T-cell (primary cell): ENCODE results near the gene PRKCD. TPM values are rescaled to one million over a fixed set of nuclear protein-coding genes. Genes with fewer than 3 reads are reported as not detected.

Experiments used
- ATAC-seq, 4 experiments: fragments of 200-7000 bp in 3 of 4; fragments of 150-1000 bp in 1 of 4; cut with Tn5 transposase; replicated peaks in 1 of 4; 1 replicate in 3 of 4; 2 replicates in 1 of 4; pipeline ENCODE4 v1.10.0; 2021; ENCODE audit warnings: moderate library complexity in 3 of 4, mild to moderate bottlenecking in 2 of 4, moderate number of reproducible peaks in 1 of 4
- CTCF ChIA-PET, 2 donors: fragments of 300-600 bp; sonication (Branson Sonifier 250); formaldehyde crosslinking; loops; one replicate each; lab custom pipeline; 2022; ENCODE audit warnings: antibody characterized with exemption in 2 of 2; lab: Charles Lee
- POLR2A ChIA-PET, 2 donors: fragments of 300-600 bp; sonication (Branson Sonifier 250); formaldehyde crosslinking; loops; one replicate each; lab custom pipeline; 2022; ENCODE audit warnings: antibody characterized with exemption in 2 of 2; lab: Charles Lee
- DNase-seq, 35 experiments: peaks; one replicate each; pipeline versions ENCODE4 v3.0.0 to v3.0.0-alpha.2; 2013 to 2023
- H3K27ac ChIP-seq: one replicate; pipeline ENCODE4 v1.5.1; 2013; ENCODE audit warnings: low read length
- H3K27me3 ChIP-seq, 2 experiments: replicated peaks in 1 of 2; 1 replicate in 1 of 2; 2 replicates in 1 of 2; pipeline versions ENCODE4 v1.6.1 to v1.7.0; 2013; ENCODE audit warnings: low read length in 1 of 2, mixed read lengths in 1 of 2; ENCODE audit not compliant: control insufficient read depth in 2 of 2, insufficient read depth in 2 of 2; ENCODE audit errors: extremely low read depth in 1 of 2
- H3K36me3 ChIP-seq, 2 donors: 1 replicate in 1 of 2; 2 replicates in 1 of 2; pipeline versions ENCODE4 v1.6.1 to v1.7.0; 2013; ENCODE audit warnings: low read length in 1 of 2; ENCODE audit not compliant: control insufficient read depth in 2 of 2, insufficient read depth in 1 of 2; ENCODE audit errors: extremely low read depth in 1 of 2
- H3K4me1 ChIP-seq, 2 experiments: 1 replicate in 1 of 2; 2 replicates in 1 of 2; pipeline versions ENCODE4 v1.6.1 to v1.7.0; 2013; ENCODE audit warnings: low read length in 2 of 2, mixed read lengths in 1 of 2; ENCODE audit not compliant: insufficient read depth in 2 of 2, control insufficient read depth in 1 of 2; ENCODE audit errors: extremely low read depth in 1 of 2
- H3K4me3 ChIP-seq, 2 donors: 1 replicate in 1 of 2; 2 replicates in 1 of 2; pipeline versions ENCODE4 v1.5.1 to v1.7.0; 2013; ENCODE audit warnings: mild to moderate bottlenecking in 2 of 2, low read length in 1 of 2, moderate library complexity in 1 of 2; ENCODE audit not compliant: control insufficient read depth in 1 of 2; ENCODE audit errors: extremely low read depth in 1 of 2
- H3K9me3 ChIP-seq: 2 replicates; pipeline ENCODE4 v1.7.0; 2013
- H3K27ac Mint-ChIP-seq, 2 donors: one replicate each; pipeline ENCODE4 v1.8.0; 2020 to 2021; ENCODE audit warnings: mild to moderate bottlenecking in 2 of 2, mixed read lengths in 2 of 2
- H3K27me3 Mint-ChIP-seq, 2 donors: one replicate each; pipeline ENCODE4 v1.8.0; 2021 to 2022; ENCODE audit warnings: mixed read lengths in 2 of 2
- H3K36me3 Mint-ChIP-seq: one replicate; pipeline ENCODE4 v1.8.0; 2021; ENCODE audit warnings: mixed read lengths
- H3K4me1 Mint-ChIP-seq, 3 donors: one replicate each; pipeline ENCODE4 v1.8.0; 2020 to 2022; ENCODE audit warnings: mixed read lengths in 3 of 3, mild to moderate bottlenecking in 1 of 3
- H3K4me3 Mint-ChIP-seq, 3 donors: one replicate each; pipeline ENCODE4 v1.8.0; 2020 to 2022; ENCODE audit warnings: mild to moderate bottlenecking in 3 of 3, mixed read lengths in 3 of 3, moderate library complexity in 3 of 3
- H3K9me3 Mint-ChIP-seq, 3 donors: one replicate each; pipeline ENCODE4 v1.8.0; 2020 to 2022; ENCODE audit warnings: mixed read lengths in 3 of 3
- WGBS: methylation state at CpG from one replicate; pipeline ENCODE4 v1.1.5; 2013; ENCODE audit warnings: missing lambda C conversion rate; ENCODE audit not compliant: insufficient coverage; 5-methylcytosine and 5-hydroxymethylcytosine counted together
- total RNA-seq, 35 experiments: library from RNA in 6 of 35; stranded (reverse) in 6 of 35; fragments of 120-200 nt in 1 of 35; gene quantifications; one replicate each; pipeline versions ENCODE4 v1.2.1 to v1.2.4 and lab custom pipeline; 2013 to 2026

PRKCD gene
- total RNA-seq, 5 donors from 2014 or later (not counting 1 experiment from before 2014, with no cell fraction given), result 15.3 to 23.3 (median 19.2) TPM

DNA sequence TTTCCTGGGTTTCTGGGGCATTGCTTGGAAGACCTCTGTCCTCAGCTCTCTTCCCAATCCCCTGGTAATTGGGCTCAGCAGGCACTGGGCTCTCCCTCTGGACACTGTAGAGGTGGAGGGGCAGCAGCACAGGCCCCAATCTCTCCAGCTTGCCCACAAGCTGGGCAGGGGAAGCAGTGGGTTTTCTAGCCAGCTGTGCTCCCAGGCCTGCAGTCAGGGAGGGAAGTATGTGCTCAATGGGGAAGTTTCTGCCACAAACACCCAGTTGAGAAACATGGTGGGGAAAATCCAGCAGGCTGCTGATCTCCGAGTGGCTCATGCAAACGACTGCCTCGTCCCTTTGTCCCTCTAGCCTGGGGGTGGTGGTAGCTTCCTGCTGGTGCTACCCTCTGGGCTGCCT is 18.0 kb upstream of the PRKCD start:
- no peaks in the 10 kb centered on the region for H3K36me3 Mint-ChIP-seq
- peak in 1 of 35 experiments; percentile 30 for DNase-seq
- Histone ChIP-seq H3K4me3 (no peak overlapping the region), H3K9me3 (no peaks in the 10 kb centered on the region), H3K4me1 (no peaks in the 10 kb centered on the region), H3K36me3 (no peaks in the 10 kb centered on the region), H3K27ac (no peak overlapping the region), H3K27me3 (peaks cover 0 to under 1% of the 10 kb centered on the region in 2 experiments)
- no peaks in the 10 kb centered on the region for H3K27me3 Mint-ChIP-seq
- ATAC-seq, result no peak
- ChIA-PET CTCF (no interaction called here), POLR2A (no interaction called here)
- H3K4me3 Mint-ChIP-seq, result no peak overlapping the region
- H3K27ac Mint-ChIP-seq, result no peak overlapping the region
- no CpG with 5 or more reads among the region's 3 CpGs for WGBS
- no peaks in the 10 kb centered on the region for H3K9me3 Mint-ChIP-seq
- no peaks in the 10 kb centered on the region for H3K4me1 Mint-ChIP-seq

GRCh38 chr3:53144446-53144845 is 16.6 kb upstream of the PRKCD start:
- ChIA-PET CTCF (no interaction called here), POLR2A (interaction anchor here in 1 of 2 donors (0.7 kb wide), 1 partner anchor 10 kb away, joined by 4 read pairs; no protein-coding TSS in a partner anchor)
- no peak overlapping the region for H3K27ac Mint-ChIP-seq
- no peaks in the 10 kb centered on the region for H3K36me3 Mint-ChIP-seq
- H3K9me3 Mint-ChIP-seq, result no peaks in the 10 kb centered on the region
- H3K27me3 Mint-ChIP-seq, result no peaks in the 10 kb centered on the region
- DNase-seq, result no peak
- no peaks in the 10 kb centered on the region for H3K9me3 ChIP-seq
- ATAC-seq, result no peak
- no peak overlapping the region for H3K27ac ChIP-seq
- no peak overlapping the region for H3K4me3 Mint-ChIP-seq
- WGBS, result 93% methylated on average over 3 of the region's 4 CpGs
- peaks cover 0 to 4% of the 10 kb centered on the region in 2 experiments for H3K27me3 ChIP-seq
- no peak overlapping the region for H3K4me3 ChIP-seq
- no peaks in the 10 kb centered on the region for H3K4me1 ChIP-seq
- H3K4me1 Mint-ChIP-seq, result no peaks in the 10 kb centered on the region
- no peaks in the 10 kb centered on the region for H3K36me3 ChIP-seq

- Mint-ChIP-seq H3K27me3 (no peaks in the 10 kb centered on the region), H3K4me3 (no peak overlapping the region), H3K27ac (no peak overlapping the region), H3K4me1 (no peaks in the 10 kb centered on the region), H3K9me3 (no peaks in the 10 kb centered on the region), H3K36me3 (no peaks in the 10 kb centered on the region)
- no peak for DNase-seq
- POLR2A ChIA-PET, result interaction anchor here in 1 of 2 donors (0.7 kb wide), 1 partner anchor 11 kb away, joined by 4 read pairs; no protein-coding TSS in a partner anchor
- Histone ChIP-seq H3K27me3 (peaks cover 0 to 4% of the 10 kb centered on the region in 2 experiments), H3K4me3 (no peak overlapping the region), H3K9me3 (no peaks in the 10 kb centered on the region), H3K27ac (no peak overlapping the region), H3K4me1 (no peaks in the 10 kb centered on the region), H3K36me3 (no peaks in the 10 kb centered on the region)
- 55% methylated on average over 3 of the region's 11 CpGs for WGBS
- CTCF ChIA-PET, result no interaction called here
- ATAC-seq, result no peak
Observed at GRCh38 chr3:53144862-53145712, 15.9 kb upstream of the PRKCD start.

GRCh38 chr3:53145713-53146080 is 15.3 kb upstream of the PRKCD start:
- Mint-ChIP-seq H3K4me3 (no peak overlapping the region), H3K27ac (no peak overlapping the region), H3K27me3 (no peaks in the 10 kb centered on the region), H3K9me3 (no peaks in the 10 kb centered on the region), H3K4me1 (no peaks in the 10 kb centered on the region), H3K36me3 (no peaks in the 10 kb centered on the region)
- ATAC-seq, result no peak
- ChIA-PET POLR2A (no interaction called here), CTCF (no interaction called here)
- peaks cover 0 to 4% of the 10 kb centered on the region in 2 experiments for H3K27me3 ChIP-seq
- no peaks in the 10 kb centered on the region for H3K9me3 ChIP-seq
- no peaks in the 10 kb centered on the region for H3K36me3 ChIP-seq
- no peak overlapping the region for H3K27ac ChIP-seq
- no peaks in the 10 kb centered on the region for H3K4me1 ChIP-seq
- no peak for DNase-seq
- no peak overlapping the region for H3K4me3 ChIP-seq
- WGBS, result 50% methylated on average over 1 of the region's 3 CpGs

DNA sequence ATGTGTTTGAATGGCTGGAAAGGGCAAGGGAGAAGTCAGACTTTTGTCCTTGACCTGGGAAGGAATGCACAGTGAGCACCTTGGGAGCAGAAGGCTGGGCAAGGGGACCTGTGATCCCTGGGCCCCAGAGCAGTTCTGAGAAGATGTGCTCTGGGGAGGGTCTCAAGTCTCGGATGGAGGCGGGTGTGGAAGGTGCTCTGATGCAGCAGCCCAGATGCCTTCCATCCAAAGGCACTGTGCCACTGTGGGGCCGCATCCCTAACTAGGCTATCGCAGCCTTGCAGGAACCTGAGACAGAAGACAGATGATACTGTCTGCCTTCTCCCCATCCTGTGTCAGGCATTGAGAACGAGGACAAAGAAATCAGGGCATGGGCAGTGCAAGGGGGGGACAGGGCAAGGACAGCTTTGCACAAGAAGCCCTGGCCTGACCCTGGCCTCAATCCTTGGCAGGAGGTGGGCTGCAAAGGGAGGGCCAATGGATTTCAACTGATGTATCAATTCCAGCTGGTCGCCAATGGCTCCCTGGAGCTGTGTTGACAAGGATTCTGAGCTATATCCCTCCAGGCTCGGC is 14.6 kb upstream of the PRKCD start:
- DNase-seq (no peak), ATAC-seq (no peak)
- ChIA-PET POLR2A (no interaction called here), CTCF (no interaction called here)
- no peak overlapping the region for H3K27ac ChIP-seq
- no peak overlapping the region for H3K27ac Mint-ChIP-seq
- no peak overlapping the region for H3K4me3 ChIP-seq
- H3K4me3 Mint-ChIP-seq, result no peak overlapping the region
- no peaks in the 10 kb centered on the region for H3K36me3 Mint-ChIP-seq
- no peaks in the 10 kb centered on the region for H3K36me3 ChIP-seq
- H3K4me1 ChIP-seq, result no peaks in the 10 kb centered on the region
- H3K9me3 Mint-ChIP-seq, result no peaks in the 10 kb centered on the region
- H3K9me3 ChIP-seq, result no peaks in the 10 kb centered on the region
- H3K27me3 ChIP-seq, result peaks cover 0 to 5% of the 10 kb centered on the region in 2 experiments
- H3K4me1 Mint-ChIP-seq, result no peaks in the 10 kb centered on the region
- no peaks in the 10 kb centered on the region for H3K27me3 Mint-ChIP-seq
- WGBS, result 78% methylated on average over 5 of the region's 7 CpGs

GRCh38 chr3:53147151-53147902 is 13.7 kb upstream of the PRKCD start:
- POLR2A ChIA-PET, result no interaction called here
- H3K4me3 ChIP-seq, result no peak overlapping the region
- no peaks in the 10 kb centered on the region for H3K36me3 Mint-ChIP-seq
- ATAC-seq (no peak), DNase-seq (no peak)
- H3K4me1 Mint-ChIP-seq, result no peaks in the 10 kb centered on the region
- no peaks in the 10 kb centered on the region for H3K9me3 Mint-ChIP-seq
- peaks cover 0 to 13% of the 10 kb centered on the region in 2 experiments for H3K27me3 ChIP-seq
- no peaks in the 10 kb centered on the region for H3K9me3 ChIP-seq
- no peaks in the 10 kb centered on the region for H3K4me1 ChIP-seq
- CTCF ChIA-PET, result no interaction called here
- WGBS, result 100% methylated on average over 3 of the region's 11 CpGs
- no peak overlapping the region for H3K4me3 Mint-ChIP-seq
- H3K27me3 Mint-ChIP-seq, result no peaks in the 10 kb centered on the region
- no peak overlapping the region for H3K27ac ChIP-seq
- no peak overlapping the region for H3K27ac Mint-ChIP-seq
- H3K36me3 ChIP-seq, result no peaks in the 10 kb centered on the region
